DMS153 treated with DMSO at 0.1 percent for 48 hours (cell line): ENCODE data around the gene ADGRB2.

ENCODE experiments used
- DNase-seq: peaks from one replicate; lab custom pipeline; 2025; ENCODE audit not compliant: unreplicated experiment; lab: John Stamatoyannopoulos, UW

ADGRB2 gene

DNA sequence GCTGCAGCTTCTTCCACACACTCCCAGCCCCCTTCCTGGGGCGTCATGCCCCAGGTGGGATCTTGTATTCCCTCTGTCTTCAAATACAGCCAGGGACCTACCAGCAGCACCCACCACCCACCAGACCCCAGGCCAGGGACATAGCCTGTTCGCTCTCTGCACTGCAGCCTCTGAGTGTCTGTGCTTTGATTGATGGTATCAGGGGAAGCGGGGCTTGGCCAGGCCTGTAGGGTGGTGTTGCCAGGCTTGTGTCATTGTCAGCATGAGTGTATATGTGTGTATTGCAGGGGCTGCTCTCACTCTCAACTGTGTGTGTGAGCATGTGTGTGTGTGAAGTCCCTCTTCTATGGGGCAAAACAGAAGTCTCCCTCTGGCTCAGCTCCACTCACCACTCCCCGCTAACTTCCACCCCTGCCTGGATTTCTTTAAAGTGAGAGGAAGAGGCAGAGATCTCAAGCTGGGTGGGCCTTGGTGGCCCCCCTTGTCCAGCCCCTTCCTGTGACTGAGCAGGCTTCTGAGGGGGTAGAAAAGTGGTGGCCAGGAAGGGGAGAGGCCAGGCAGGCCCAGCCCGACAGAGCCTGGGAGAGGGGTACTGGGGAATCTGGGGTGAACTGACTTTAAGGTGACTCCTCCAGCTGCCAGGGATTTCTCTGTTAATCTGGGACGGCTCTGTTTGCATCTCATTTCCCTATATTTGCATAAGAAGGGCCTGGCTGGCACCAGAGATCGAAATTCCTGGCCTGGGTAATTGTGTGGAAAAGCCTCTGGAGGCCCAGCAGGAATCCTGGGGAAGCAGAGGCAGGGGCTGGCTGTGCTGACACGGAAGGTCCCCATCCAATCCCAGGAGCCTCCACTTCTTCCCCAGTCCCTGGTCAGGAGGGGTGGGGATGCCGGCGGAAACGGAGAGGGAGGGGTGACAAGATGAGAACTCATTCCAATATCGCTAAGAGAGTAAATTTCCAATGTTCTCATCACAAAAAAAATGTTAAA lies 18.6 kb upstream of the ADGRB2 start:
- DNase-seq = no peak

GRCh38 chr1:31781756-31782371 lies 17.7 kb upstream of the ADGRB2 start:
- no peak for DNase-seq

- DNase-seq = no peak
These were observed 17.1 kb upstream of the ADGRB2 start for GRCh38 chr1:31781138-31781755.

DNA sequence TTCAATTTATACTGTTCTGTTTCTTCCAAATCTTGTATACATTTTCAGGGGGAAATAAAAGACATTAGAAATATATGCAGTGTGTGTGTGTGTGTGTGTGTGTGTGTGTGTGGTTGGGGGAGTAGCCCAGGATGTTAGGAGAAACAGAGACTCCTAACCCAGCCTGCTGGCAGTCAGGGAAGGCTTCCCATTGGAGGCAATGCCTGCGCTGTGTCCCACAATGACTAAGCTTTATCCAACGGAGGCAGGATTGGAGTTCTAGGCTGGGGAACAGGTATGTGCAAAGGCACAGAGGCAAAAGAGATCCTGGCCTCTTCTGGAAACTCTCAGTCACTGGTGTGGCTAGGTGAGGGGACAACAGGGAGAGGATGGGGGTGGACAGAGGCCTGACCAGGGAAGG lies 16.5 kb upstream of the ADGRB2 start:
- no peak for DNase-seq

GRCh38 chr1:31779687-31780086 lies 15.5 kb upstream of the ADGRB2 start:
- DNase-seq = no peak

DNA sequence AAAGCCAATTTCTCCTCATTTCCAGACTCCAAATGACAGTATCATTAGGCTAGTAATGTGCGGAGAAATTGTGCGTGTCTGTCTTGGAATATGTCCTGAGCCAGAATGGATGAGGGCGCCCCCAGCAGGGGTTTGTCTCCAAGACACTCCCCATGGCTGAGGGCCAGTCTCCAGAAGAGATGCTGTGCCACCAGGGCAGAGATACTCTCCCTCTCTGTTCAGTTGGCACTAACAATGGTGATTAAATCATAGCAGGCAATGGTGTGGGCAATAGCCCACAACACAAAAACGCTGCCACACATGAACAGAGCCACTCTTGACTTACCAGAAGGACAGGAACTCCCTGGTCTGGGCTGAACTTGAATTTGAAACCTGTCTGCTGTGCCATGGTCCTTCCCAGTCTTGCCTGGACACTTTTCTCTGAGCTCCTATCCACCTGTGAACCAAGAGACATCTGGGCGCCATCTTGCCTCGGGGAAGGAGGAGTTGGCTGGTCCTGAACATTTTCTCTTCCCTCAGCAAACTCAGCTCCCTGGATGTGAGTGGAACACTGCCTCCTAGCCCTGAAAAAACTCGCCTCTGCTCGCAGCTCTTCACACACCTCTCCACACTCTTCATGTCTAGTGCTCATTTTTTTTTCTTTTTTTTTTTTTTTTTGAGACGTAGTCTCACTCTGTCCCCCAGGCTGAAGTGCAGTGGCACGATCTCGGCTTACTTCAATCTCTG lies 14.8 kb upstream of the ADGRB2 start:
- no peak for DNase-seq

GRCh38 chr1:31776516-31776915 lies 12.4 kb upstream of the ADGRB2 start:
- no peak for DNase-seq

DNA sequence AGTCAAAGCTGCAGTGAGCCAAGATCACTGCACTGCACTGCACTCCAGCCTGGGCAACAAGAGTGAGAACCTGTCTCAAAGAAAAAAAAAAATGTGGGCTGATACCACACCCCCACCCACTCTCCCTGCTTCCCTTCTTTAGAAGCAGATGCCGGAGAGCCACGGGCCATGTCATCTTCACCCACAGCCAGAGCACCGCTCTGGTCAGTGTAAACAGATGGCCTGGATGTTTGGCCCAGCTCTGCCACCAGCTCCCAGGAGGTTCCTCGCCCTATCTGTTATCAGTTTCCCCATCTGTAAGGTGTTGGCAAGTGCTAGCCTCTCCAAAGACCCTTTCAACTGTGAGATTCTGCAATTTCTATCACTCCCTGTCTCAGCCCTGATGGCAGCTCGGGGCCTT lies 11.9 kb upstream of the ADGRB2 start:
- DNase-seq = no peak

- no peak for DNase-seq
These were observed 11.3 kb upstream of the ADGRB2 start for GRCh38 chr1:31775210-31775999.

- no peak for DNase-seq
These were observed 10.4 kb upstream of the ADGRB2 start for GRCh38 chr1:31774495-31774894.

DNA sequence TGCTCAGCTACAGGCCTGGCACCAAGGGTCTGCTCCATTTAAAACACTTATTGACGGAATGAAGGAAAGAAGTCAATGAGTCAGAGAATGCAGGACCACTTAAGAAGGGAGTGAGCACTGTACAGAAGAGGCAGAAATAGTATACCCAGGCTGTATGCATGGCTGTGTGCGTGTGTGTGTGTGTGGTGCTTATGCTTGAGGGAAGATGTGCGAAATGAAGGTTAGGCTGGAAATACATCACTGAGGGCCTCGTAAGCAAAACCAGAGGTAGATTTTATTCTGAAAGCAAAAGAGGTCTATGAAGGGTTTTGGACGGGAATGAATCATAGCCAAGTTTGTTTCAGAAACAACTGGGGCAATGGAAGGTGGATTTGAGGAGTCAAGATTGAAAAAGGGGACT lies 9.7 kb upstream of the ADGRB2 start:
- no peak for DNase-seq

DNA sequence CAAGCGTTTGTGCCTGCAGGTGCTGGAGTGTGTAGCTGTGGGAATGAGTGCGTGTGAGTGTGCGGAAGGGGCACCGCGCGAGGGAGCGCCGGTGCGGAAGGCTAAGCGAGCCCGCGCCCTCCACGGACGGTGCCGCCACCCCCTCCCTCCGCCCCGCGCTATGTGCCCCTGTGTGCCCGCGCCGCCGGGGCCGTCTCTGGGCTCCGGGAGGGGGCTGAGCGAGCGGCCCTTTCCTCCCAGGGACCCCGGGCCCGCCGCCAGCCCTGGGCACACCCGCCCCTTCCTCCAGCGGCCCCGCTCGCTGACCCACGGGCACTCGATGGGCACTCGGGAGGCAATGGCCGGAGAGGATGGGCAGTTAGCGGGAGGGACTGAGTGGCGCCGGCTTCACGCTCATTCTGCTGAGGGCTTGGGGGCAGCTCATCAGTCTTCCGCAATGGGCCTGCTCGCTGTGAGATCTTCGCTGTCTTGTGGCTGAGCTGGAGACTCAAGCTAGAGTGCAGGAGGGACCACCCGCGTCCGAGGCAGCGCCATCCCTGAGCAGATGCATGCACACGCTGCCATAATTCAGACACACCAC lies 8.6 kb upstream of the ADGRB2 start:
- DNase-seq = no peak

DNA sequence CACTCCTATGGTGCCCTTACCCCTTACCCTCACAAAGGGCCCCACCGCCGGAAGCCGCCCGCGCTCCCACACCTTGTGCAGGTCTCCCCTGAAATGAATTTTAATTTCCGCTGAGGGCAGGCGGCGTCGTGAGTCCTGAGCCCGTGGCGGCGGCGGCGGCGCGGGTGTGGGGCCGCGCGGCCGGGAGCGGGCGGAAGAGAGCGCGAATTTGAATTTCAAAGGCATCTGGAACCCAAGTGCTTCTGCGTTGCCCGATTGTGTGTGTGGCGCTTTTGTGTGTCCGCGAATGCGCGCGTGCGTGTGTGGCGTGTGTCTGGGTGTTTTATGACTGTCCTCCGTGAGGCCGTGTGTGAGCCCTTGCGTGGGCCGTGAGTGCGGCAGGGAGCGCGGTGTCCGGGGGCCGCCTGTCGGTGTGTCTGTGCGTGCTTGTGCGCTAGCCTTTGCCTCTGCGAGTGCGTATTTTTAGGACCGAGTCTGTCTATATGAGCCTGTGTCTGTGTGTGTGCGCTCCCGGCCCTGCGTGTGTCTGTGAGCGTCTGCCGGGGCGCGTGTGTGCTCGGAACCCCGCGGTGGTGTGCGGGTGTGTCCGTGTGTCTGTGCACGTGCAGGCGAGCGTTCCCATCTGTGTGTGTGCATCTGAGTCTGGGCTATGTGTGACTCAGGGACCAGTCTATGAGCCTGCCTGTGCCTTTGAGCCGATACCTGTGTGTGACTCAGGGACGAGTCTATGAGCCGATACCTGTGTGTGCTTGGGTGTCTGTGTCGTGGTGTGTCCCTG lies 7.9 kb upstream of the ADGRB2 start:
- DNase-seq = no peak

DNA sequence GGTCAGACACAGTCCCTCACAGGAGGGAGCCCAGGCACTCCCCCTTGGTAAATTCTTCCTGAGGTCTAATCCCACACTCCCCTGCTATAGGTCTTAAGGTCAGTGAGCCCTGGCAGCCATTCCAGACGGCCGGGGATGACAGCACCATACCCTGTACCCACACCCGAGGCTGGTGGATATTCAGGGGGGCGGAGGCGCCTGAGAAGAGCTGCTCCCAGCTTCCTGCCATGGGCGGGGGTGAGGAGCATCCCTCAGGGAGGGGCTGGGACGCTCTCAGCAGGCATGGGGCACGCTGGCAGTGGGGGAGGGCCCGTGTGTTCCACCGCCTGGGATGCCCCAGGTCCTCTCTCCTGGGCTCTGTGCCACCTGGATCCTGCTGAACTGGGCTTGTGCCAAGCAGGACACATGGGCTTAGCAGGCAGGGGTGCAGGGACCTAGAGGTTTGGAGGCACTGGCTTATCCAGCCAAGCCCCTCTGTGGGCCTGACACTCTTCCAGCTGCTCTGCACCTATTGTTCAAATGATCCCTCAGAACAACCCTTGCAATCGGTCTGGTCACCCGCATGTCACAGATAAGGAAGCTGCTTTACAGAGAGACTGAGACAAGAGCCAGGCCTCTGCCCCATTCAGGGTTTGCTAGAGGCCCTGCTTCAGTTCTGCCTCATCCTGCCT lies 5.7 kb upstream of the ADGRB2 start:
- DNase-seq = peak; percentile 72

GRCh38 chr1:31768939-31769704 lies 5.0 kb upstream of the ADGRB2 start:
- peak; percentile 57 for DNase-seq

- DNase-seq = no peak
These were observed 4.3 kb upstream of the ADGRB2 start for GRCh38 chr1:31768407-31768907.

DNA sequence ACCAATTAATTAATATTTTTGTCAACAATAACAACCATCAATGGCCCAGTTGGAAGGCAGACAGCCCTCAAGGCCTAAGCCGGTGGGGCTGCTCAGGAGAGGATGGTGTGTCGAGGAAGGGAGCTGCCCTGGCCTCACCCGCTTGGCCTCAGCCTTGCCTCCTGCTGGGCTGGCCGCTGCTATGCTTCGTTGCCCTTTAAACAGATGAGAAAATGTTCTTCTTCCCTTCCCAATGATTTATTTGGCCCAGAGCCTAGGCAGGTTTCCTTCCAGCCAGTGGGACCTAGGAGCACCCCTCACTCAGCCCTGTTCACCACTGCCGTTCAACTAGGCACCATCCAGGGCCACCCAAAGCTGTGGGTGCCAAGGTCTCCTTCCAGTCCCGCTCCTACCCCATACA lies 3.1 kb upstream of the ADGRB2 start:
- DNase-seq = no peak

DNA sequence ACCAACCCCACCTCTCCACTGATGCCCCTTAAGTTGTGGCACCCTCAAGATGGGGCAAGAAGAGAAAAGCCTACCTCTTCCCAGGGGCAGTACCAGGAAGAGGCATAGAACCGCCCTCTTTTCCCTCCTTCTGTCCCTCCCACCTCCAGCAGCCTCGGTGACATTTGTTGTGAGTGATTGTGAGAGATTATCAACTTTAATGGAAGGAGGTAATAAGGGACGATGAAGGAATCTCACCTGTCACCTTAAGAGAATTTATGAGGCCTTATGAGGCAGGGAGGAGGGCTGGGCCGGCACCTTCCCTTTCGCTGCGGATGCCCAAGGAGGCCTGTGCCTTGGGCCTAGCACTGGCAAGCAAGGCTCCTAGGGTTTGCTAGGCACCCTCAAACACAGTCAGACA lies 1.4 kb upstream of the ADGRB2 start:
- no peak for DNase-seq
